ENCODE results near the gene PLEKHG3. TPM values are rescaled to one million over a fixed set of nuclear protein-coding genes. Genes with fewer than 3 reads are reported as not detected.

The PLEKHG3 gene
- total RNA-seq, 1 donor from 2014 or later = 12.6 TPM

DNA sequence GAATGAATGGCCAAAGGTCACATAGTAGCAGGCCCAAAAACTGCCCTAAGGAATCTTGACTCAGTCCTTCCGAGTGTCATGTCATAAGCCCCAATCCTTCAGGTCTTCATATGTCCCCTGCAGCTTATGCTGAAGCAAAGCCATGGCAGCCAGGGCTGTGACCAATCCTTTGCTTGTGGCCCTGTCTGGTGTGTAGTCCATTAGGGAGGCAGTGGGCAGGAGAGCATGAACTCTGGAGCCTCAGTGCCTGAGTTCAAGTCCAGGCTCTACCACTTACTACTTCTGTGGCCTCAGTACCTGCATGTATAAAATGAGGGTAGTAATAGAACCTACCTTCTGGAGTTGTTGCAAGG is 20.3 kb downstream of the PLEKHG3 start:
- Histone ChIP-seq H4K20me1 (ENCODE audit: low read depth) (peaks cover 96% of the 10 kb centered on the region), H2AFZ (replicated peaks) (no peak overlapping the region), H3K4me1 (peaks cover 57% of the 10 kb centered on the region), H3K9me3 (ENCODE audit: low read depth) (no peaks in the 10 kb centered on the region), H3K27me3 (no peaks in the 10 kb centered on the region), H3K36me3 (no peaks in the 10 kb centered on the region), H3F3A (ENCODE audit: low read depth) (peaks cover 39% of the 10 kb centered on the region), H3K4me3 (peak overlapping the region; percentile 14), H3K79me2 (ENCODE audit: low read depth) (peaks cover 64% of the 10 kb centered on the region), H3K9ac (no peak overlapping the region), H3K27ac (peak overlapping the region; percentile 42), H3K4me2 (peak overlapping the region; percentile 62)
- TF ChIP-seq EZH2 (IDR thresholded peaks at IDR 0.05) = no peak
- no peak for TF ChIP-seq EZH2phosphoT487 (IDR thresholded peaks at IDR 0.05)
- no peak for TF ChIP-seq CTCF (IDR thresholded peaks at IDR 0.05)
- peaks cover 38% of the 10 kb centered on the region for H3K4me1 Mint-ChIP-seq
- H3K27ac Mint-ChIP-seq = no peak overlapping the region
- peaks cover 17% of the 10 kb centered on the region for H3K27me3 Mint-ChIP-seq (ENCODE audit: insufficient read depth, low read depth)
- peaks cover 19% of the 10 kb centered on the region for H3K36me3 Mint-ChIP-seq
- H3K4me3 Mint-ChIP-seq = no peak overlapping the region
- no peak for DNase-seq (ENCODE audit: low spot score)
- H3K9me3 Mint-ChIP-seq = peaks cover 6% of the 10 kb centered on the region

DNA sequence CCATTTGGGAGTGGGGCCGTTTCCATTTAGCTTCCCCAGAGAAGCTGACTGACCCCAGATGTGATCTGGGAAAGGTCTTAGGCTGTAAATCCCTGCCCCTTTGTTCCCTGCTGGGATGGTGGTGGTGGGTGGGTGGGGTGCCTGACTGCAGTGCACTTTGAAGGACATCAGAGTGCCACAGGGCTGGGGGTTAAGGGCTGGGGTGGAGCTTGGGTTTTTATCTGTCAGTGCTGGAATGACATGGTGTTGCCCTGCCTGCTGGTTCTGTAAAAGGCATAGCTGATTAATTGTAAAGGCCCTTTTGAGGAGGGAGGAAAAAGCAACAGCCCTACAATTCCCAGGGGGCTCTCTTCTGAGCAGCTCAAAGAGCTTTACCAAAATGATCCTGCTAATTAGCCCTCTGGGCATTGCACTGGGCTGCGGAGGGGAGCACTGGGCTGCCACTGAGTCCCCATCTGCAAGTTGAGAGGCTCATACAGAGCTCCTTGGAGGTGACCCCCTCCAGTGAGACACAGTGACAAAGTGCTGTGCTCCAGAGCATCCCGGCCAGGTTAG is 21.1 kb downstream of the PLEKHG3 start:
- no peak for TF ChIP-seq CTCF (IDR thresholded peaks at IDR 0.05)
- peak; percentile 36 for TF ChIP-seq EZH2phosphoT487 (IDR thresholded peaks at IDR 0.05)
- Mint-ChIP-seq H3K36me3 (peaks cover 17% of the 10 kb centered on the region), H3K27ac (no peak overlapping the region), H3K4me1 (peaks cover 38% of the 10 kb centered on the region), H3K9me3 (peaks cover 2% of the 10 kb centered on the region), H3K27me3 (ENCODE audit: insufficient read depth, low read depth) (peaks cover 11% of the 10 kb centered on the region), H3K4me3 (no peak overlapping the region)
- no peaks in the 10 kb centered on the region for H3K9me3 ChIP-seq (ENCODE audit: low read depth)
- no peaks in the 10 kb centered on the region for H3K27me3 ChIP-seq
- H3K4me2 ChIP-seq = peak overlapping the region; percentile 62
- peak overlapping the region; percentile 42 for H3K27ac ChIP-seq
- DNase-seq (ENCODE audit: low spot score) = peak; percentile 75
- H2AFZ ChIP-seq (replicated peaks) = no peak overlapping the region
- H4K20me1 ChIP-seq (ENCODE audit: low read depth) = peaks cover 98% of the 10 kb centered on the region
- H3K4me3 ChIP-seq = peak overlapping the region; percentile 14
- H3K79me2 ChIP-seq (ENCODE audit: low read depth) = peaks cover 56% of the 10 kb centered on the region
- H3F3A ChIP-seq (ENCODE audit: low read depth) = peaks cover 39% of the 10 kb centered on the region
- H3K9ac ChIP-seq = no peak overlapping the region
- peaks cover 63% of the 10 kb centered on the region for H3K4me1 ChIP-seq
- no peaks in the 10 kb centered on the region for H3K36me3 ChIP-seq

- Mint-ChIP-seq H3K4me3 (peak overlapping the region; percentile 19), H3K36me3 (peaks cover 16% of the 10 kb centered on the region), H3K9me3 (no peaks in the 10 kb centered on the region), H3K4me1 (peaks cover 35% of the 10 kb centered on the region), H3K27ac (no peak overlapping the region), H3K27me3 (ENCODE audit: insufficient read depth, low read depth) (peaks cover 10% of the 10 kb centered on the region)
- H3K36me3 ChIP-seq = no peaks in the 10 kb centered on the region
- peaks cover 60% of the 10 kb centered on the region for H3K4me1 ChIP-seq
- peaks cover 97% of the 10 kb centered on the region for H4K20me1 ChIP-seq (ENCODE audit: low read depth)
- H3K27me3 ChIP-seq = no peaks in the 10 kb centered on the region
- H3F3A ChIP-seq (ENCODE audit: low read depth) = peaks cover 39% of the 10 kb centered on the region
- TF ChIP-seq EZH2phosphoT487 (IDR thresholded peaks at IDR 0.05) (no peak), EZH2 (IDR thresholded peaks at IDR 0.05) (no peak), CTCF (IDR thresholded peaks at IDR 0.05) (peak; percentile 27)
- peak overlapping the region; percentile 14 for H3K4me3 ChIP-seq
- no peak overlapping the region for H3K9ac ChIP-seq
- H3K79me2 ChIP-seq (ENCODE audit: low read depth) = peaks cover 49% of the 10 kb centered on the region
- H3K27ac ChIP-seq = peak overlapping the region; percentile 42
- H3K4me2 ChIP-seq = peak overlapping the region; percentile 62
- no peaks in the 10 kb centered on the region for H3K9me3 ChIP-seq (ENCODE audit: low read depth)
- H2AFZ ChIP-seq (replicated peaks) = no peak overlapping the region
- DNase-seq (ENCODE audit: low spot score) = no peak
Observed at GRCh38 chr14:64725879-64726584, 21.8 kb downstream of the PLEKHG3 start.

All from neural progenitor cell (in vitro differentiated cells).